Activated gamma-delta T cell treated with anti-CD3 and anti-CD28 coated beads, Interleukin-2, amount 50 U/mL, for 16 hours (primary cell): Measurements from ENCODE around the gene TCP10L.
A peak's percentile ranks its signal among the peaks of the same experiment; 100 is the strongest.
"Not testable (repeated sequence)": the region's sequence is repeated elsewhere in the genome, so short reads cannot be mapped to it uniquely, and the experiment has no call there.

Experiments used
- DNase-seq: peaks from one replicate; pipeline ENCODE4 v3.0.0-alpha.2; 2020; ENCODE audit warnings: low read depth

The TCP10L gene

GRCh38 chr21:32554832-32555638 lies 30.3 kb downstream of the TCP10L start:
- DNase-seq: no peak

- DNase-seq: no peak
Measured at GRCh38 chr21:32549886-32550285, 35.4 kb downstream of the TCP10L start.

DNA sequence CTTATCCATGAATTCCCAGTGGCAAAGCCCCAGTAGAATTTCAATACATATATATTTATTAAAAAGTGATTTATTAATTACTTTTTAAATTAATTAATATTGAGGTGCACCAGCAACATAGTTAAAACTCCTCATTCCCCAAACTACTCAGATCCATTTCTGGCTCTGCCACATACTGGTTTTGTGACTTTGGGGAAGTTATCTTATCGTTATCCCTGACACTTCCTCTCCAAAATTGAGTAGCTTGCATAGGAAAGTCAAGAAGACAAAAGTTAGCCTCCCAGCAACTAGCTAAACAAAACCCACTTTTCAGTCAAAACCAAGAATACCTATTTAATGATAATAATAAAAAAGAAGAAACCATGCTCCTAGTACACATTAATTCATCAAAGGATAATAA lies 35.9 kb downstream of the TCP10L start:
- DNase-seq: no peak

DNA sequence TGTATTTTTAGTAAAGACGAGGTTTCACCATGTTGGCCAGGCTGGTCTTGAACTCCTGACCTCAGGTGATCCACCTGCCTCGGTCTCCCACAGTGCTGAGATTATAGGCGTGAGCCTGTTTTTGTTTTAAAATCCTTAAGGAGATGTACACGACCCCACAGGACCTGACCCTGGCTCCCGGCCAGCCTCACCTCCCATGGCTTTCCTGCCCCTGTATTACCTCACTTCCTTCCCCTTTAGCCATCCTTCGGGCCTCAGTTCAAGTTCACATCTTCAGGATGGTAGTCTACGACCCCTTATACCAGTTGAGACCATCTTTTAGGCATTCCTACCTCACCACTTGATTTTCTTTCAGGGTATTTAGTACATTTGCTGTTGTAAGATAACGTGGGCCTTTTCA lies 36.3 kb downstream of the TCP10L start:
- no peak for DNase-seq

DNA sequence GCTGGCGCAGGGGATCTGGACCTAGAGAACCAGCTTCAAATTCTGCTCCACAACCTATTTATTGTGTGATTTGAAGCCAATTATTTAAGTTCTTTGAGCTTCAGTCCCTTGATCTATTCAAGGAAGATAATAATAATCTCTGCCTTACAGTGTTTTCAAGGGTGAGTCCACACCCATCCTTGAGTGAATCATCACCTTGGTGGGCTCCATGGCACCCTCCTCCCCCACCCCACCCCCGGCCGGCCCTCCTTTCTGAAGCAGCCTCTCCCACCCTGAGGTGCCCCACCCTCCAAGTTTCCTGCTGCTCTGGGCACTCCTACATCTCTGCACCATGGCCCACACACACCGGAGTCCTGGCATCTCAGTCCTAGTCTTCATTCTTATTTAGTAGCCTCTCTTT lies 38.3 kb downstream of the TCP10L start:
- no peak for DNase-seq

DNA sequence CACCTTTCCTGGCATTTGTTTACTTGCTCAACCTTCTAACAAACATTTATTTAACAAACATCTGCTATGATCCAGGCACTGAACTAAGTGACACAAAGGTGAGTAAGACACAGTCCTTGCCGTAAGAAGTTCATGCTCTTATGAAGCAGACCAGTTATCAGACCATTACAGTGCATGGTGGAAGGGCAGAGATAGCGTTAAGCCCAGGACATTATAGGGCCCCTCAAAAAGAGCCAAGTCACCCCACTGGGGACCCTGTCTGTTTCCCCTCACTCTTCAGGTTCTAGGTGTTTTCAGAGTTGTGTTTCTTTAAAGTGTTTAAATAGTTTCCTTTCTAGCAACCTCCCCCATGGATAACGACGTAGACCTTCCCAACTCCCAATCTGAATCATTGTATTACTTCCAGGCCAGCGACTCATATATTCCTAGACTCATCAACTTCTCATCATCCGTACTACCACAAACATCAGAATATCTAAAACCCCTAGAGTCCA lies 39.3 kb downstream of the TCP10L start:
- no peak for DNase-seq

DNA sequence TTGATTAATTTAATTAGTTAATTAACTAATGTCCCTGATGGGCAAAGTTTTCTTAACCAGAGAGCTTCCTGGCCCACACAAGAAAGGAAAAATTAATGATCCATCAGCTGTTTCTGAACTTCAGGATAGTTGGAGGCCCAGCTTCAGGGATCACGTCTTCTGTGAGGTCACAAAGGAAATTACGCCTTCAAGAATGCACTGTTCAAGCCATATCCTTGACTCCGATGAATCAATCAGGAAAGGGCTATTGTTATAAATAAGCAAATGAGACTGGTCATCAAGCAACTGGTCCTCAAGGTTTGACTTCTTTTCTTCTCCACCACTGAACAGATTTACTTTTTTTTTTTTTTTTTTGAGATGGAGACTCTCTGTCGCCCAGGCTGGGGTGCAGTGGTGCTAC lies 40.6 kb downstream of the TCP10L start:
- DNase-seq: no peak

GRCh38 chr21:32543975-32544374 lies 41.3 kb downstream of the TCP10L start:
- DNase-seq: no peak

- not testable (repeated sequence) for DNase-seq
Measured at GRCh38 chr21:32543056-32543455, 42.3 kb downstream of the TCP10L start.

- DNase-seq: no peak
Measured at GRCh38 chr21:32539378-32539777, 45.9 kb downstream of the TCP10L start.

GRCh38 chr21:32538147-32538792 lies 47.1 kb downstream of the TCP10L start:
- DNase-seq: peak; percentile 12

DNA sequence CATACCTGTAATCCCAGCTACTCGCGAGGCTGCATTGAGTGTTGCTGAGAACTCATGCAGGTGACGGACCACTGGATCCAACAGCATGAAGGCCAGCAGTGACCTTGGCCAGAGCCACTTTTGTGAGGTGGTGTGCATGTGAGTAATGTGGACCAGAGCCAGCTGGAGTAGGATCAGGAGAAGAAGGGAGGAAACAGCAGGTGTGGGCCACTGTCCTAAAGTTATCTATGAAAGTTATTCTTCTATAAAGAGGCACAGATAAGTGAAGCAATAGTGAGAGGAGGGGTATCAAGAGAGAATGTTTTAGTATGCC lies 47.8 kb downstream of the TCP10L start:
- no peak for DNase-seq

- DNase-seq: no peak
Measured at GRCh38 chr21:32535612-32536011, 49.7 kb downstream of the TCP10L start.

GRCh38 chr21:32534113-32534512 lies 51.2 kb downstream of the TCP10L start:
- no peak for DNase-seq

- DNase-seq: no peak
Measured at GRCh38 chr21:32533611-32534010, 51.7 kb downstream of the TCP10L start.

DNA sequence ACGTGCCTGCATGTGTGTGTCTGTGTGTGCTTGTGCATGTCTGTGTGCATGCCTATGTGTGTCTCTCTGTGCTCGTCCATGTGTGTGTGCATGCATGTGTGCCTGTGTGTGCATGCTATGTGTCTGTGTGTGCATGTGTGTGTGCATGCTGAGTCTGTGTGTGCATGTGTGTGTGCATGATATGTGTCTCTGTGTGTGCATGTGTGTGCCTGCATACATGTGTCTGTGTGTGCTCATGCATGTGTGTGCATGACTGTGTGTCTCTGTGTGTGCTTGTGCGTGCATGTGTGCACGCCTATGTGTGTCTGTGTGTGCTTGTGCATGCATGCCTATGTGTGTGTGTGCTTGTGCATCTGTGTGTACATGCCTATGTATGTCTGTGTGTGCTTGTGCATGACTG lies 52.3 kb downstream of the TCP10L start:
- no peak for DNase-seq

DNA sequence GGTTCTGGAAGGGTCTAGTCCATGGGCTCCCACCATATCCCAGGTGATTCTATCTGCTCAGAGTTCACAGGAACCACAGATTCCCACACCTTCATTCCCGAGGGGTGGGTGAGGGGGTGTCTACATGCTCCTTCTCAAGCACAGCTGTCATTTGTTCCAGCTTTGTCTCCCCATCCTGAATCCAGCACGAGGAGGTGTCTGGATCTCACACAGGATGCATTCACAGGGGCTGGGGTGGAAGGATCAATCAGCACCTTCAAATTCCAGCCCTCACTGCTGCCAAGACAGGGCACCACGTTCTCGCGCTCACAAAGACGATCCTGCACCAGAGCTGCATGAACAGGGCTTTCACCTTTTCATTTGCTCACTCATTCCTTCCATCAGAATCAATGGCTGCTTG lies 52.7 kb downstream of the TCP10L start:
- DNase-seq: no peak

GRCh38 chr21:32531561-32531960 lies 53.8 kb downstream of the TCP10L start:
- not testable (repeated sequence) for DNase-seq

DNA sequence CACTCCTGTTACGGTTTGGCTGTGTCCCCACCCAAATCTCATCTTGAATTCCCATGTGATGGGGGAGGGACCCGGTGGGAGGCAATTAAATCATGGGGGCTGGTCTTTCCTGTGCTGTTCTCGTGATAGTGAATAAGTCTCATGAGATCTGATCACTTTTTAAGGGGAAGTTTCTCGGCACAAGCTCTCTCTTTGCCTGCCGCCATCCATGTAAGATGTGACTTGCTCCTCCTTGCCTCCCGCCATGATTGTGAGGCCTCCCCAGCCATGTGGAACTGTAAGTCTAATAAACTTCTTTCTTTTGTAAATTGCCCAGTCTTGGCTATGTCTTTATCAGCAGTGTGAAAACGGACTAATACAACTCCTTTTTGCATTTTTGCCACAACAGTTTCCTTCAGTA lies 54.5 kb downstream of the TCP10L start:
- DNase-seq: not testable (repeated sequence)

GRCh38 chr21:32529679-32530078 lies 55.6 kb downstream of the TCP10L start:
- no peak for DNase-seq

DNA sequence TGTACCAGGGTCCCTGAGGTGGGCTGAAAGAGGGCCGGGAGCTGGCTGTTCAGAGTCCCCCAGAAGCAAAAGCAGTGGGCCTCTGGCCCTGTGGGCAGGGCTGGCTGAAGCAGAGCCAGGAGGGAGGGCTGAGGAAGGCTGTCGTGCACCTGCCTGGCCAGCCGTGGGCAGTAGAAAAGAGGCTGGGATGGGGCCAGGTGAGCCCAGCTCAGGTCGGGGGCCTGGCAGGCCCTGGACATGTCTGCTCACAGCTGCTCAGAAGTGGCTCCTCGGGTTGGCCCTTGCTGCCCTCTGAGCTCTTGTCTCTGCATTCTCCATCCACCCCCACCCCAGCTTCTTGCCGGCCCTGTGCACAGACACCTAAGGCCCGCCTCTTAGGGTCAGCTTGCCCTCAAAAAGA lies 60.0 kb downstream of the TCP10L start:
- DNase-seq: no peak

- no peak for DNase-seq
Measured at GRCh38 chr21:32523988-32524719, 61.2 kb downstream of the TCP10L start.
